ENCODE data around the gene FNDC8.

DNA sequence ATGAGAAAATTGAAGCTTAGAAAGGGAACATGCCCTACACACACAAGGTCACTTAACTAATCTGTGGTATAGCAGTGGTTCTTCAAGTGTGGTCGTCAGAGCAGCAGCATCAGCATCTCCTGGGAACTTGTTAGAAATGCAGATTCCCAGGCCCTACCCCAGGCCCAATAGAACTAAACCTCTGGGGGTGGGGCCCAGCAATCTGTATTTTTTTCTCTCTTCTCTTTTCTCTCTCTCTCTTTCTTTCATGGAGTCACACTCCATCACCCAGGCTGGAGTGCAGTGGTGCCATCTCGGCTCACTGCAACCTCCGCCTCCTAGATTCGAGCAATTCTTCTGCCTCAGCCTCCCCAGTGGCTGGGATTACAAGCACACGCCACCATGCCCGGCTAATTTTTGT is 16.8 kb downstream of the FNDC8 start:
- TF ChIP-seq POLR2AphosphoS5 (IDR thresholded peaks at IDR 0.05): no peak
- TF ChIP-seq, protein P1, sequence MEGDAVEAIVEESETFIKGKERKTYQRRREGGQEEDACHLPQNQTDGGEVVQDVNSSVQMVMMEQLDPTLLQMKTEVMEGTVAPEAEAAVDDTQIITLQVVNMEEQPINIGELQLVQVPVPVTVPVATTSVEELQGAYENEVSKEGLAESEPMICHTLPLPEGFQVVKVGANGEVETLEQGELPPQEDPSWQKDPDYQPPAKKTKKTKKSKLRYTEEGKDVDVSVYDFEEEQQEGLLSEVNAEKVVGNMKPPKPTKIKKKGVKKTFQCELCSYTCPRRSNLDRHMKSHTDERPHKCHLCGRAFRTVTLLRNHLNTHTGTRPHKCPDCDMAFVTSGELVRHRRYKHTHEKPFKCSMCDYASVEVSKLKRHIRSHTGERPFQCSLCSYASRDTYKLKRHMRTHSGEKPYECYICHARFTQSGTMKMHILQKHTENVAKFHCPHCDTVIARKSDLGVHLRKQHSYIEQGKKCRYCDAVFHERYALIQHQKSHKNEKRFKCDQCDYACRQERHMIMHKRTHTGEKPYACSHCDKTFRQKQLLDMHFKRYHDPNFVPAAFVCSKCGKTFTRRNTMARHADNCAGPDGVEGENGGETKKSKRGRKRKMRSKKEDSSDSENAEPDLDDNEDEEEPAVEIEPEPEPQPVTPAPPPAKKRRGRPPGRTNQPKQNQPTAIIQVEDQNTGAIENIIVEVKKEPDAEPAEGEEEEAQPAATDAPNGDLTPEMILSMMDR (IDR thresholded peaks at IDR 0.05): no peak

All from transverse colon (tissue), 4 donors.